HG03159 (cell line): Measurements from ENCODE around the gene KCNG2.

Experiments used
- ATAC-seq: cut with Tn5 transposase; IDR thresholded peaks from one replicate; pipeline ENCODE4 v1.9.1; 2021; ENCODE audit warnings: mild to moderate bottlenecking, moderate library complexity; ENCODE audit not compliant: unreplicated experiment

The KCNG2 gene

GRCh38 chr18:79917853-79918614 is 120.3 kb downstream of the KCNG2 start:
- no peak for ATAC-seq

- no peak for ATAC-seq
Measured at GRCh38 chr18:79918615-79919011, 120.9 kb downstream of the KCNG2 start.

GRCh38 chr18:79919089-79919488 is 121.4 kb downstream of the KCNG2 start:
- no peak for ATAC-seq

- no peak for ATAC-seq
Measured at GRCh38 chr18:79921984-79922965, 124.5 kb downstream of the KCNG2 start.

- ATAC-seq, result no peak
Measured at GRCh38 chr18:79922971-79923411, 125.3 kb downstream of the KCNG2 start.

GRCh38 chr18:79923896-79924585 is 126.3 kb downstream of the KCNG2 start:
- ATAC-seq, result no peak

- ATAC-seq, result no peak
Measured at GRCh38 chr18:79924814-79925731, 127.3 kb downstream of the KCNG2 start.

GRCh38 chr18:79926306-79926705 is 128.6 kb downstream of the KCNG2 start:
- no peak for ATAC-seq

- ATAC-seq, result no peak
Measured at GRCh38 chr18:79926715-79927606, 129.2 kb downstream of the KCNG2 start.

- no peak for ATAC-seq
Measured at GRCh38 chr18:79927607-79928562, 130.1 kb downstream of the KCNG2 start.

GRCh38 chr18:79928563-79928960 is 130.8 kb downstream of the KCNG2 start:
- no peak for ATAC-seq

- no peak for ATAC-seq
Measured at GRCh38 chr18:79930020-79930642, 132.4 kb downstream of the KCNG2 start.

GRCh38 chr18:79931475-79931874 is 133.7 kb downstream of the KCNG2 start:
- ATAC-seq, result no peak

GRCh38 chr18:79932907-79933306 is 135.2 kb downstream of the KCNG2 start:
- ATAC-seq, result no peak

GRCh38 chr18:79933765-79934164 is 136.0 kb downstream of the KCNG2 start:
- no peak for ATAC-seq

GRCh38 chr18:79934311-79935097 is 136.8 kb downstream of the KCNG2 start:
- no peak for ATAC-seq

GRCh38 chr18:79935098-79935480 is 137.4 kb downstream of the KCNG2 start:
- ATAC-seq, result no peak
